RCC 7860 (cell line): Measurements from ENCODE around the gene IGFBP7.
"Not testable (repeated sequence)": the region's sequence is repeated elsewhere in the genome, so short reads cannot be mapped to it uniquely, and the experiment has no call there.

Source experiments
- DNase-seq: peaks from one replicate; pipeline ENCODE4 v3.0.0-alpha.2; 2015; ENCODE audit warnings: low spot score
- FAIRE-seq: peaks from 2 replicates; lab custom pipeline; 2012; peaks lifted over from hg19 to GRCh38; lab: Jason Lieb, UNC

The IGFBP7 gene

DNA sequence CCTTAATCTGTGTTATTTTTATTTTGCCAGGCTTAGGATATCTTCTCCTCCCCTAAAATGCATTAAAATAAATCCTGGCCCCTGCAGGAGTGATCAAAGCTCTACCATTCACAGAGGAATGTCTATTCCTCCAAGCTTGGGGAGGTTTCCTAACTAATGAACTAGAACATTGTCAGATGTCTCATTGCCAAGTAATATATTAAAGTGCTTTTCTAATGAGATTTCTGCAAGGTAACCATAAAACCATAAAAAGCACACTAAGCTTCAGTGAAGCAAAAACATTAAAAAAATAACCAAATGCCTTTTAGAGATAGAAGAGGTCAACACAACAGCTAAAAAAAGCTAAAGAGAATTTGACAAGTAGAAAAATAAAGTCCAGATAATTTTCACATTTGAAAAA lies 34.8 kb downstream of the IGFBP7 start:
- FAIRE-seq (peak; percentile 74), DNase-seq (no peak)

DNA sequence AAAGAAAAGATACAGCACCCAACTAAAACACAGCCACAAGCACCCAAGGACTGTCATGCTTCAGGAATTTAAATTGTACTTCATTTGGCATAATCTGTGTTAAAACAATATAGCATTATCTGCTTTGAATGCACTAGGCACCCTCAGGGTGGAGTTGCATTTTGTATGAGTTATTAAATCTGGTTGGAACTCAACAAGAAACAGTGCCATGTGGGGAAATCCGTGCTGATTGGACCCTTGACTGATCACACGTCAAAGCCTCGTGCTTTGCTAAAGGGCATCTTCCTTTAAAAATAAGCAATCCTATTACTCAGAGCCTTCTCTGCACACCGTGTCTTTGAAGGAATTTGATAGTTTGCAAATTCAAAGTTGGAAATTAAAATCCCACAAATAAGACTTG lies 35.4 kb downstream of the IGFBP7 start:
- peak; percentile 82 for FAIRE-seq

DNA sequence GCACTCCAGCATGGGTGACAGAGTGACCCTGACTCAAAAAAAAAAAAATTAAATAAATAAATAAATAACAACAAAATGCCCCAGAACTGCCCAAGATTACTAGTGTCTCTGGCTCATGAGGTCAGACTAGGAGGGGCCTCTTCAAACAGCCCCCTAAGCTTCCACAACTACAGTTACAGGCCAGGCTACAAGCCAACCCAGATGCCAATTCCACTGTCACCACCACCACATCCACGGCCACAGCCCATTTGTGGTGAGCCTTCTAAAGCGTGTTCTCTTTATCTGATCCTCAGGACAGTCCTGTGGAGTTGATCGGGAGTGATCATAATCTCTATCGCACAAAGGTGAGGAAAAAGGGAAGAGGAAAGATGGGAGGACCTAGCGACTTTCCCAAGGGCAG lies 36.6 kb downstream of the IGFBP7 start:
- DNase-seq (no peak), FAIRE-seq (no peak)

More for the DNA sequence above, 35.4 kb downstream of the IGFBP7 start:
- DNase-seq = peak; percentile 78

DNA sequence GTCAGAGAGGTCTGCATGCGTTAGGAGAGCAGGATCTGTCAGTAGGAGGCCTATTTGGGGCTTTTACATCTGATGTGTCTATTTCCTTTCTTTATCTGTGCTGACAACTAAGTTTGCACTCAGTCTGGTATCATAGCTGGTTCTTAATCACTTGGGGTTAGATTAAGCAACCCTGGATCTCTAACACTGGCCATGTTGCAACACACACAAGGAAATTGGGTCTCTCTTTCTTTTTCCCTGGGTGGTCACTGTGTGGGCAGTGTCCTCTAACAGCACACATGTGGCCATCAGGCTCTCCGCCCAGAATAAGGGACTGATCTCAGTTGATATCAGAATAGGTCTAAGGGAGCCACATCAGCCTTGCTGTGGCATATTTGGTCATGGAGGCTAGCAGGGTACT lies 38.9 kb downstream of the IGFBP7 start:
- FAIRE-seq = no peak
- no peak for DNase-seq

DNA sequence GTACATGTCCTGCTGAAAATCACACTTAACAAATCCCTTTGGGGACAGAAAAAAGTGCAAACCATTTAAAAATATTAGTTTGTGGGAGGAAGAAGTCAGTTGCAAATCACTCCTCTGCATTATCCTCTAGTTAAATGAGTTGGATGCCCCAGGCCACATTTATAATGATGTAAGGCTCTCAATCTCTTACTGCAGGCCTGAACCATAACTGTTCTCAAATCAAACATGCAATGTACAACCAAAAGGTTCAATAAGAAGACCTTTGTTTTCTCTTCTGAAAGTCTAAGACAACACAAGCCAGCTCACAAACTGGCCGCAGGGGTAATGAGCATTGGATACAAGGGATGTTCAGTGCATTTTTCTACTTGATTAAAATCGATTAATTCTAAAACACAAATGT lies 39.7 kb downstream of the IGFBP7 start:
- no peak for DNase-seq
- no peak for FAIRE-seq

DNA sequence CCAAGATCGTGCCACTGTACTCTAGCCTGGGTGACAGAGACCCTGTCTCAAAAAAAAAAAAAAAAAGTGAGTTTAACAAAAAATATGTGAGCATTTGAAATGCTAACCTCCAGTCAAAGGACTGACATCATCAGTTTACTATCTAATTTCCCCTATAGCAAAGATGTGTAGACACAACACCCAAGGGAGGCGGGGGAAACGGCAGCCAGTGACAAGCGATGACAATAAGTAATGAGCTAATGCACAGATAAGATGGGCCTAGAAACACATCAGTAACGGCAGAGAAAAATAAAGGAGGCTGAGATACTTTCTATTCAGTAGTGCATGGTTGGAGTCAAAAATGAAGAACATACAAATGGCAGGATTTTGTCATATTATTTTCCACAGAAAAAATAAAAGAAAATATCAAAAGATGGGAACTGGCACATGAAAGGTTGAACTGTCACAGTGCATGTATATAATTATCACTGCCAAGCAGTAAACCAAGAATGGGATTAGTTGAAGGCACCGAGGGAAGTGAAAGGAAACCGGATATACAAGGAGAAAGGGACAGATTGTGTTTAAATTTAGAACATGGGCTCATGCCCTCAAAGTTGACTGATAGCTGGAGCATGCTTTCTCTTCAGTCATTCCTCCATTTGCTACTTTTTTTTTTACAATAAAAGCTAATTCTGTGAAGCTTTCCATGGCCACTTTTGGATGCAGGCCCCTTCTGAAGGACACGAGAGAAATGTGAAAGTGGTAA lies 41.8 kb downstream of the IGFBP7 start:
- FAIRE-seq (no peak), DNase-seq (no peak)

DNA sequence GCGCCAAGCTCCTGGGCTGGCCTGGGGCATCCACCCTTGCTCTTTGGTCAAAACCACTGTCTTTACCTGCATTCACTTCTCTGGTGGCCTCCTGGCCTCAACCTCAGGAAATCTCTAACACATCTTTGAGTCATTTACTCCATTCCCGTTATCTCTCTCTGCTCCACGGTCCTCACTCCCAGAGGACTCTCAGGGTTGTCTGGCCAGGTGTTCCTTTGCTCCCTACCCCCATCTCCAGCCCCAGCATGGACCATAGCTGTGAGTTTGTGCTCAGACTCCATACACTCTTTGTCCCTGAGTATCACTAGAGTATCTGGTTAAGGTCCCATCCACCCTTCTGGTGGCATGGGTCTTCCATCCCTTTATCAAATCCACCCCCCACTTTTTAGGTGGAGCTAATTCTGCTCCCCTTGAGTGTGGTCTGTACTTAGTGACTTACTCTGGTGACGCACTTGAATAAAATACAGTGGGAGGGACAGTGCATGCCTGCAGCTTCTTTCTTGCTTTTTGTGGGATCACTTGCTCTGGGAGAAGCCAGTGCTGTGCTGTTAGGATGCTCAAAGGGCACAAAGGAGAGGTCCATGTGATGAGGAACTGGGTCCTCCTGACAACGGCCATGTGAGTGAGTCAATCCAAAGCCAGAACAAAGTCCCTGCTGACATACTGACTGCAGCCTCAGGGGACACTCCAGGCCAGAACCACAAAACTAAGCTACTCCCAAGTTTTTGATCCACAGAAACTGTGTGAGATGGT lies 44.3 kb downstream of the IGFBP7 start:
- FAIRE-seq = no peak
- DNase-seq = peak; percentile 31

DNA sequence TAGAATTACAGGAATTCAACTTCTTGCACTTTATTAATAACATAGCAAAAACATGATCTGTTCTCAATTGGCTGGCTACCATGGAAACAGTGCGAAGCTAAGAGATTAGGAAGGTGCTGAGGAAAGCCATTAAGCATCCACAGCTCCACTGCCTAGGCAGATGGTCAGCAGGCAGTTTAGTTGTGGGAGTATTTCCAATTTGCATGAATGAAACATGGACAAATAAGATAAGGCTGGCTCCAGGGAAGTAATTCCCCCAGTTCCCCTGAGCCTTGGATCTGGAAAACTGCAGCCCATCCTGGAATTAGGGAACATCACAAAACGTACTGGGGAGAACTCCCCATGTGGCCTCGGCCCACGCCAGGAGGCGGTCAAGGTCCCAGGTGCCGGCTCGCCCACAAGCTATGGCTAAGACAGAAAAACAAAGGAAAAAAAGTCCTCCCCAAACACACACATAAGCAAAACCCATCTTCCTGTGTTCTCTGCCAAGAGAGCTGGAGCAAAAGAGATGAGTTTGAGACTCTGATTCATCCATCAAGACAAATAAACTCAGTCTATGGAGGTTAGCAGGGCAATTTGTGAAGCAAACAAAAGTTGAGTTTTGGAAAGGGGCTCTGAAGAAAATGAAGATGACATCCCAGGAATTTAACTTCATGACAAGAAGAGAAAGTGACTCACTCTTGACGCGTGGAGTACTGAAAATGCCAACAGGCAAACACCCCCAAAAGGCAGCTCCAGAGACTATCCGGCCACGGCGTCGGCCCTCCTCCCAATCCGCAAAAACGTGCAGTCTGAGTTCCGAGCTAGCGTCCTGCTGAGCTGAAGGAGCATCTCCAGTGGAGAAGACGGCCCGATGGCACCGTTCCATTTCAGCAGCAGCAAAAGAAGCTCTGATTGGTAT lies 45.1 kb downstream of the IGFBP7 start:
- FAIRE-seq = peak; percentile 84
- peak; percentile 85 for DNase-seq

DNA sequence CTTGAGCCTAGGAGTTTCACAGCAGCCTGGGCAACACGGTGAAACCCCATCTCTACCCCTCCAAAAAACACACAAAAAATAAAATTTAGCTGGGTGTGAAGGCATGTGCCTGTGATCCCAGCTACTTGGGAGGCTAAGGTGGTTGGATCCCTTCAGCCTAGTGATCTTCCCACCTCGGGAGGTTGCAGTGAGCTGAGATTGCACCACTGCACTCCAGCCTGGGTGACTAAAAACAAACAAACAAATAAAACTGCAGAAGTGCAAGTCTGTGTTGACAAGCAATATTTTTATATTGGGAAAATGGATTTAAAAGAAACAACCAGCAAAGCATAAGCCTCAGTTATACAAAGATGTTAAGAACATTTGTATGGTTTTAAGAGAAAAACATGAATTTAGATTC lies 46.1 kb downstream of the IGFBP7 start:
- no peak for DNase-seq
- FAIRE-seq = no peak

DNA sequence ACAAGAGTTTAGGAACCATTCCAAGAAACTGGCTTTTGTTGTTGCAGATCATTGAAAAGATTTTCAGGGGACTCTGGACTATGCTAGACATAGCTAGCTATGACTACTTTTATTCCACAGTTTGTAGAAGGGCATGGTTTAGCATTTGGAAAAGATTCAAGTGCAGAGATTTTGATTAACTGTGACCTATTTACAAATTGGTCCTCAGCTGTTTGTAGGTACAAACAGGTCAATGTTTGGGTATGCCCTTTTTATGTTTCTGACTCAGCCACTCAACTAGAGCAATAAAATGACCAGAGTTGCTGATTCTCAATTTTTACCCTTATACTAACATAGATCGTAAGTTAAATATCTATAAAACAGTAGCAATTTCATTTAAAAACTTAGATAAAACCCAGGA lies 46.7 kb downstream of the IGFBP7 start:
- FAIRE-seq = no peak

DNA sequence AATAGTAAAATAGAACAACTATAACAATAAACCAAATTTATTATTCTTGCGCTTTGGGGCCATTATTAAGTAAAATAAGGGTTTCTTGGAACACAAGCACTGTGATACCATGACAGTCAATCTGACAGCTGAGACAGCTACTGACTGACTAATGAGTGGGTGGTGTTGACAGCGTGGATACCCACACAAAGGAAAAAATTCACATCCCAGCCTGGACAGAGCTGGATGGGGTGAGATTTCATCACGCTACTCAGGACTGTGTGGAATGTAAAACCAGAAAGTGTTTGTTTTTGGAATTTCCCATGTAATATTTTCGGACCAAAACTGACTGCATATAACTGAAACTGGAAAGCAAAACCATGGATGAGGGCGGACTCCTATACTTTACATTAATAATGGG lies 48.8 kb downstream of the IGFBP7 start:
- DNase-seq = no peak
- FAIRE-seq = no peak

More for the DNA sequence above, 46.7 kb downstream of the IGFBP7 start:
- no peak for DNase-seq

DNA sequence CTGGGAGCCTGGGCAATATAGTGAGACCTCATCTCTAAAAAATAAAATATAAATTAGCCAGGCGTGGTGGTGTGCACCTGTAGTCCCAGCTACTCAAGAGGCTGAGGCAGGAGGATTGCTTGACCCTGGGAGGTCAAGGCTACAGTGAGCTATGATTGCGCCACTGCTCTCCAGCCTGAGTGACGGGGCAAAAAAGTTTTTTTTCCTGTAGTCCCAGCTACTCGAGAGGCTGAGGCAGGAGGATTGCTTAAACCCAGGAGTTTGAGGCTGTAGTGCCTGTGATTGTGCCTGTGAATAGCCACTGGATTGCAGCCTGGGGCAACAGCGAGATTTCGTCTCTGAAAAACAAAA lies 49.5 kb downstream of the IGFBP7 start:
- DNase-seq, FAIRE-seq: not testable (repeated sequence)

DNA sequence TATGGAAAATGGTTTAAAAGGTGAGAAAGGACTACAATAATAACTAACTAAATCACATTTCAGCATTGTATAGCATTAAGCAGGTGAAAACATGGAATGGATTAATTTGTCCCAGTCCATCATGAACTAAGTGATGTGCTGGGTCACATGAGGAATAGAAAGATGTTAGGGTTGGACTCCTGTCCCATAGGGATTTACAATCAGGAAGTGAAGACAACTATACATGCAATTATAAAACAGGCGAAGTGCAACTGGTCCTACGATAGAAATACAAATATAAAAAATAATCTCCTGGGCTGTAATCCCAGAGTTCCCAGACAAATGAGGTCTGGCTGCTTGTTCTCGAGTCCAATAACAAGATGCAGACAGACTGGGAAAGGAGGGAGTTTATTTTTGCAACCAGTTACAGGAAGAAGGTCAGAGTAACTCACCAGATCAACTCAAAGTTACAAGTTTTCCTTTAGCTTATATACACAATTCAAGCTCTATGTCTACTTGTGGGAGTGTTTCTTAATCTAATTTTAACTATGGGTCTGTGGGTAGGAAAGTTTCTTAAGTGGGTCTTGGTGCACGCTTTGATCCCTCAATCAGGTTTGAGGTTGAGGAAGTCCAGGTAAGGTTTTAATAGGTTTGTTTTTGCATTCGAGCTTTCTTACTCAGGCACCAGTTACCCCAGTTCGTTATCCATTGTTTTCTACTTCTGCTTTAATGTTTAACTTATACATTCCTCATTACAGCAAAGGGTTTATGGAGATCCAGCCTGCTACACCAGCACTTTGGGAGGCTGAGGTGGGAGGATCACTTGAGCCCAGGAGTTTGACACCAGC lies 50.1 kb downstream of the IGFBP7 start:
- DNase-seq (no peak), FAIRE-seq (no peak)

DNA sequence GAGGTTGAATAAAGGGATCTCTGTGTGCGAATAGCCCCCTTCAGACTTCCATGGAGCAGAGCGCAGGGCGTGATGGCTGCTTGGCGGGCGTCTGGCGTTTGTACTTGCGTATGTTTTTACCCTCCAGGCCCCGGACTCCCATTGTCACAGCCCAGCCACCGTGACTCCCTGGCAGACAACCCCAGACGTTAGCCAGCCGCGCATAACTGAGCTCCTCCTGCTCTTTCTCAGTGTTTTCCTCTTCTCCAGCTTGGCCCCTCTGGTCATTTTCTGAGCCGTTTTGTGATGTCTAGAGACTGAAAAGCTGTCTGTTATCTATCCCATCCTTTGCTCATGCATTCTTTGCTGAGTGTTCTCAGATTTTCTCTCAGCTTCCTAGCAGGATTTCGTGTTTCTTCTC lies 54.3 kb downstream of the IGFBP7 start:
- DNase-seq = no peak
- FAIRE-seq = no peak

DNA sequence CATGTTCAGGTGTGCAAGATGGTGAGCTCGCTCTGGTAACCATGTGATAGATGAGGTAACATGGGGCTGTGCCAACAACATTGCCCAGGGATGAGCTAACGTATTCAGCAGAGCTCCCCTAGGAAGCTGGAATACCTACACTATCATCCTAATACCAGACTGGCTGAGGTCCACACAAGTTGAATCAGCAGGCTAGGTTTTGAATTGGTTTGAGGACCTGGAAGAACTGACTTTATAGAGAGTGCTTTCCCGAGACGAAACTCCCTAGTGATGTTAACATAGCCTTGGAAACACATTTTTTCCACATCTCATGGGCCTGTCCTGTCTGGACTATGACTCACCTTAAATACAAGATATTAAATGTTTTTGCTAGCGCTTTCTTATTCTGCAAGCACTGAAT lies 56.7 kb downstream of the IGFBP7 start:
- no peak for FAIRE-seq

DNA sequence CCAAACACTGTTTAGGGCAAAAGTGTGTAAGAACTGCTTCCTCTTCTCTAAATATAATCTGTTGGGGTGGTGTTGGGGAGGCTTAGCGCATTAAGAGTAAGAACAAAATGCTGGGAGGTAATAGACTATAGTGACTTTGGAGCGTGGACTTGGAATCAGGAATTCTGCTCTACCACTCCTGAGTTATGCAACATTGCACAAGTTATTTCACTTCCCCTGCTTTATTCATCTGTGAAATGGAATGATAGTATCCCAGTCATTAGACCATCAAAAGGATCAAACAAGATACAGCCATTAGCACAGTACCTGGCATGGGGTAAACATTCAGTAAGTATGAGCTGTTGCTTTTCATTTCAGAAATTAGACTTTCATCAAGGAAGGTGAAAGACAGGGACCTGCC lies 58.7 kb downstream of the IGFBP7 start:
- FAIRE-seq (no peak), DNase-seq (peak; percentile 36)

More for the DNA sequence above, 56.7 kb downstream of the IGFBP7 start:
- DNase-seq = peak; percentile 73

DNA sequence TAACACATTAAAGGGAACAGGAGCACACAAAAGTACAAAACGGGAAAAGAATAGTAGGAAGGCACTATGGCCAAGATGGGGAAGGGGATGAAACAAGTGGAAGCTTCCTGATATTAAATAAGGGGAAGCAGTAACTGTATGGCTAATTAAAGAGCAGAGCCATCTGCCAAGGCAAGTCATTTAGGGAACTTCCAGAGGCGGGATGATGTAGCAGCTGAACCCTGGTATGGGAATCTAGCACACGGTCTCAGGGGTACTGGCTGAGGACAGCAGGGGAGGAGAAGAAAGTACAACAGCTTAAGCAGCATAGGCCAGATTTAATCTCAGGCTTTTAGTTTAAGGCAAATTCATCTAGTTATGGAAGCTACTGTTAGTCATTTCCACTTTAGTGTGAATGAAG lies 59.1 kb downstream of the IGFBP7 start:
- no peak for FAIRE-seq
- DNase-seq = no peak

DNA sequence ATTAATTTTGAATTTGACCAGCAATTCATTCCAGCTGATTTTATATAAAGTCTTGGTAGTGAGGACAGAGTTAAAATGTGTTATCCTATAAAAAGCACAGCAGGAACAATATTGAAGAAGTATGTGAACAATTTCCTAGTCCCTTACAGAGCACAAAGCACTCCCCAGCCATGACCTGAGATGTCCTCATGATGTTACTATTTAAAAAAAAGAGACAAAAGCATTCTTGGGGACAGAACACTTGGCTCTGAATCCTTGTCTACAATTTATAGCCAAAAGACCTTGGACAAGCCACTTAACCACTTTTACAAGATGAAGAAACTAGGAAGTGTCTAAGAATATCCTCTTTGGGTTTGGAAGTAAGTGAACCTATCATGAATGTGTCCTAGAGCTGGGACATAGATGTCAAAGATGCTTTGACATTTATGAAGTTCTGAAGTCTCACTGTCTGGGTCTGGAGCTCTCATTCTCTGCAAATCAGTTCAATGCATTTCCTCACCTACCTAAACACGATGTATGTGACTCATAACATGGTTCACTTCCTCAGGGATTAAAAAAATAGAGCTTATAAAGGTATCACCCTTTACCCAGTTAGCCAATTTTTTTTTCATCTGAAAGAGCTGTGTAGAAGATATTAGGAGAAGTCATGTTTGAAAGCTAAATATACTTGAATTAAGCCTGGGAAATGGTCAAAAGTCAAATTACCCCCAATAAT lies 61.4 kb downstream of the IGFBP7 start:
- DNase-seq = peak; percentile 27
- FAIRE-seq = peak; percentile 83

DNA sequence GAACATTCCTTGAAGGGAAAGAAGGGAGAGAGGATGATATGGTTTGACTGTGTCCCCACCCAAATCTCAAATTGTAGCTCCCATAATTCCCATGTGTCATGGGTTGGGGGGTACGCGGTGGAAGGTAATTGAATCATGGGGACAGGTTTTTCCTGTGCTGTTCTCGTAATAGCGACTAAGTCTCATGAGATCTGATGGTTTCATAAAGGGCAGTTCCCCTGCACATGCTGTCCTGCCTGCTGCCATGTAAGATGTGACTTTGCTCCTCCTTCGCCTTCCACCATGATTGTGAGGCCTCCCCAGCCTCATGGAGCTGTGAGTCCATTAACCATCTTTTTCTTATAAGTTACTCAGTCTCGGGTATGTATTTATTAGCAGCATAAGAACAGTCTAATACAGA lies 63.1 kb downstream of the IGFBP7 start:
- not testable (repeated sequence) for DNase-seq, FAIRE-seq

DNA sequence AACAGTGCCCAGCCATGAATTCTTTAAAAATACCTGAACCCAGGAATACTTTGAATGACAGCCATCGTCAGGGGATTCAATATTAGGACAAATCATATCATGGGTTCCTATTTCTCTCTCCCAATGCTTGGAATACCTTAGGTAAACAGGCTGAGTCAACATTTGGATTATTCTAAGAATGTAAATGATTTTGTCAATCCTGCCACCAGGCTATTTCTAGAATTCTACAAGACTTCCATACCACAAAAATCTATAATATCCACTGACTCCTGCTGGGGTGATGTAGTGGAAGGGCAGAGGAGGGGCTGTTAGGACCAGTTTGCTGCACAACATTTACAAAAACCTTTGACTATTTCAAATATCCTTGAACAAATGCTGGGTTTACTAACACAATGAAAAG lies 65.2 kb downstream of the IGFBP7 start:
- DNase-seq (no peak), FAIRE-seq (no peak)
